Left renal pelvis (tissue), 4 donors: ENCODE measurements around the gene SLC25A29. TPM values are rescaled to one million over a fixed set of nuclear protein-coding genes. Genes with fewer than 3 reads are reported as not detected.
"Not testable (repeated sequence)": the region's sequence is repeated elsewhere in the genome, so short reads cannot be mapped to it uniquely, and the experiment has no call there.

Experiments
- DNase-seq, 4 donors: peaks; one replicate each; pipeline ENCODE4 v3.0.0-alpha.2; 2013; ENCODE audit warnings: low read depth in 4 of 4, low spot score in 3 of 4
- polyA plus RNA-seq, 4 donors: library from polyadenylated mRNA; unstranded; fragments of 120-200 nt; gene quantifications; one replicate each; pipeline ENCODE4 v1.2.1, GENCODE V29; 2013; ENCODE audit not compliant: insufficient read length in 4 of 4

SLC25A29 gene
- polyA plus RNA-seq, 4 donors: 31.4 to 95.1 (median 45.7) TPM

DNA sequence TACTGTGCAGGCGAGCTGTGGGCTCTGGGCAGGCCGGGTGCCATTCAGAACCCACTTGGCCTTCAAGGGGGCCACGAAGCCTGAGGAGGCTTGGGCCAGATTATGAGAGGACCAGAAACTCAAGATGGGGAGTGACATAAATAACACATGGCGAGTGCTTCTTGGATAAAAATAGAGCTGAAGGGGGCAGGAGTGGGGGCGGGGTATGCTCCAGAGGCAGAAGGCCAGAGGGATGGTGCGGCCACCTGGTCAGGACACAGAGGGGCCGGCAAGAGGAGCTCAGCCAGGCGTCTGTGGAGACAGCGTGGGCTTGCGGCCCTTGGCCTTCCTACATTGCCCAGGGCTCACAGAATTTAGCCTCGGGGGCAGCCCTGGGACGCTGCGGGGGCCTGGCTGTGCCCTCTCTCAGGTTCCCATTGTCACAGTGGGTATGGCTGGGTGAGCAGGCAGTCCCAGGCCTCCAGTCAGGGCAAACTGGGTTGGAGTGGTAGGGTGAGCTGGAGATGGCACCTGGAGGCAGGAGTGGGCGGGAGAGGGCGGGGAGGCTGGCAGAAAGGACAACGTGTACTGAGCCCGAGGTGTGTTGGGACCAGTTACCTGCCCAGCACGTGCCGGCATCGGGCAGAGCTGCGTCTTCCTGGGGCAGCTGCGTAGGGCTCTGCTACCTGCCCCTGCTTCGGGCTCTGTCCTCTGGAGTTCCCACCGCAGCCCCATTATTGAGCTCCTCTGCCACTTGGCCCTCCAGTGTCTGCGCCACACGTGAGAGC is 7.4 kb upstream of the SLC25A29 start:
- no peak for DNase-seq

DNA sequence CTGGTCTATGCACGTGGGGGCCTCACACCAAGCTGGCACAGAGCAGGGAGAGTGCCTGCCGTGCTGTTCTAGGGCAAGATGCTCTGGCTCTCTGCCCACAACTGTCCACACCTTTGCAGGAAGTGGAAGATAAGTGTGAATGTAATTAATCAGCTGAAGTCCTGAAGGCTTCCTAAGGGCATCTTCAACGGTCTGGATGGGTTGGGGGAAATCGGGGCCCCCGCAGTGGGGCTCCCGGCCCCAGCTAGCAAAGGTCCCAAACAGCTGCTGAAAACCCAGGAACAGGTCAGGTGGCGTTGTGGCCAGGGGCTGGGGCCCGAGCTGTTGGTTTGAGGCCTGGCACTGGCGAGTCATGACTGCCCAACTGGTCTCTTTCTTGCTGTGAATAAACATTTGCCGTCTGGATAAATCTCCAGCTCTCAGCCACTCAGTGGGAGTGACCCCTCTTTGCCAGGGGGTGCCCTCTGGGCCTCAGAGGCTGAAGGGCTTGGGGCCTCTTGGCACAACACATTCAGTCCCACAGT is 6.7 kb upstream of the SLC25A29 start:
- no peak for DNase-seq

DNA sequence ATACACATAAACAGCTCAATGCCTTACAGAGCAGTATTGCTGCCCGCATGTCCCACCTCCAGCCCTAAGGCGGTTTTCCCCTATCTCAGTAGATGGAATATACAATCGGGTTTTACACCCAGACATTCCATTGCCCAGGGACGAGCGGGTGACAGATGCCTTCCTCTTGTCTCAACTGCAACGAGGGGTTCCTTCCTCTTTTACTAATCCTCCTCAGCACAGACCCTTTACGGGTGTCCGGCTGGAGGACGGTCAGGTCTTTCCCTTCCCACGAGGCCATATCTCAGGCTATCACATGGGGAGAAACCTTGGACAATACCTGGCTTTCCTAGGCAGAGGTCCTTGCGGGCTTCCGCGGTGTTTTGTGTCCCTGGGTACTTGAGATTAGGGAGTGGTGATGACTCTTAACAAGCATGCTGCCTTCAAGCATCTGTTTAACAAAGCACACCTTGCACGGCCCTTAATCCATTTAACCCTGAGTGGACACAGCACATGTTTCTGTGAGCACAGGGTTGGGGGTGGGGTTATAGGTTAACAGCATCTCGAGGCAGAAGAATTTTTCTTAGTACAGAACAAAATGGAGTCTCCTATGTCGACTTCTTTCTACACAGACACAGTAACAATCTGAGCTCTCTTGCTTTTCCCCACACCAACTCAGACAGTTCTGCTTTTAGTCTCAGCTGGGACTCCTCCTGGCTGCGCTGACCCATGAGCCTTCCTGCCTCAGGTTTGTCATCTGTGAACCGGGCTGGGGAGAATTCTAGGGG is 6.0 kb upstream of the SLC25A29 start:
- DNase-seq: not testable (repeated sequence)

DNA sequence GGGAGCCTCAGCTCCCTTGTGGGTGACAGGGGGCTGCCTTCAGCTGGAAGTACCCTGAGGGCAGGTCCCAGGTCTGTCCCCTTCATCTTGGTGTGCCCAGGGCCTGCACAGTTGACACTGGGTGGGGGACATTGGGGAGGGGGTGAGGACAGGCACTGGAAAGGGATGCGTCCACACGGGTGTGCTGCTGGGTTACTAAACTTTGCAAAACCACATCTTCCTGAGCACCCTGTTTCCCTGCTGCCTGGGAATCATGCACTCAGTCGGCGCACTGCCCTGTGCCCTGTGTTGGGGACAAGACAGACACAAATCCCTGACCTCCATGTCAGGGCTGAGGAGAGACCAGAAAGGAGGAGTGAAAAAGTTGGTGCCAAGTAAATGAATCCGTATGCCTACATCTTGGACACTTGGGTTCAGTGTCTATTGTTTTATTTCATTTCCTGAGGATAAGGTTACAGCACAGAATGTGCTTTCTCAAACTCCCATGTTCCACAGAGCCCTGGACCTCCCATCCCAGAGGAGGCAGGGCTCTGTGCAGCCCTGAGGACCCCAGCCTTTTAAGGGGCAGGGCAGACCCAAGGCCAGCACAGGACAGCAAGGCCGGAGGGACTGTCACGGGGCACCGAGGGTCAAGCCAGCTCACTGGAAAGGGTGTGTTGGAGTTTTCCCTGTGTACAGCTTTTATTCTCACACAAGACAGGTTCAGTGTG is 2.9 kb upstream of the SLC25A29 start:
- no peak for DNase-seq

DNA sequence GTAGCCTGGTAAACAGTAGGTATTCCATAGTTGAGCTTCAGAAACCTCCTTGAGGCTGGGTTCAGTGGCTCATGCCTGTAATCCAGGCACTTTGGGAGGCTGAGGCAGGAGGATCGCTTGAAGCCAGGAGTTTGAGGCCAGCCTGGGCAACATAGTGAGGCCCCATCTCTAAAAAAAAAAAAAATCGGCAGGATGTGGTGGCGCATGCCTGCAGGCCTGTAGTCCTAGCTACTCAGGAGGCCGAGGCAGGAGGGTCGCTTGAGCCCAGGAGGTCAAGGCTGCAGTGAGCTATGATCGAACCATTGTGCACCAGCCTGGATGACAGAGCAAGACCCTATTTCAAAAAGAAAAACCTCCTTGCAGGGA is 2.2 kb upstream of the SLC25A29 start:
- DNase-seq: not testable (repeated sequence)

DNA sequence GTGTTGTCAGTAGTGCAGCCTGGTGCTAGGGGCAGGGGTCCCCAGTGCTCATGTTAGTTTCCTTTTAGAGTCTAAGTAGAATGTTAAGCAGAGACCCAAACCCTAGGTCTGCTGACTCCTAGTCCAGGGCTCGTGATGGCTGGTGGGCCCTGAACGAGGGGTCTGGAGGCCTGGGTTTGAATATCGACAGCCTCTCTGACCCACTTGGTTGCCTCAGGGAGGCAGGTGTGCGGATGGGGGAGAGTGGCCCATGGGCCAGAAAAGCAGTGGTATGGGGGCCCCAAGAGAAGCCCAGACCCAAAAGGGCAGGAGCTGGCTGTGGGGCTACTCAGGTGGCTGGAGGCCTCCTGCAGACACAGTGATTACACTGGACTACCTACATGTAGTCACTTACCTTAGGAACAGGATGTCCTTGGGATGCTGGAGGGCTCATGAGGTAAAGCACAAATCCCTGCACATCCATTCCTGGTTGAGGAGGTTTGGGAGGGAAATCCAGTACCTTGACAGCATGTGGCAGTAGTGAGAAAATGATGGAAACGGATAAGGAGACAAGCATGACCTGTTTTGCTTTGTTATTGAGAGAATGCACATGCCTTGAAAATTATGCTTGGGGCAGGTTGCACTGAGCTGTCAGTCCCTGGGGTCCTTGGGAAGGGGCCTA is 1.7 kb upstream of the SLC25A29 start:
- DNase-seq: no peak

DNA sequence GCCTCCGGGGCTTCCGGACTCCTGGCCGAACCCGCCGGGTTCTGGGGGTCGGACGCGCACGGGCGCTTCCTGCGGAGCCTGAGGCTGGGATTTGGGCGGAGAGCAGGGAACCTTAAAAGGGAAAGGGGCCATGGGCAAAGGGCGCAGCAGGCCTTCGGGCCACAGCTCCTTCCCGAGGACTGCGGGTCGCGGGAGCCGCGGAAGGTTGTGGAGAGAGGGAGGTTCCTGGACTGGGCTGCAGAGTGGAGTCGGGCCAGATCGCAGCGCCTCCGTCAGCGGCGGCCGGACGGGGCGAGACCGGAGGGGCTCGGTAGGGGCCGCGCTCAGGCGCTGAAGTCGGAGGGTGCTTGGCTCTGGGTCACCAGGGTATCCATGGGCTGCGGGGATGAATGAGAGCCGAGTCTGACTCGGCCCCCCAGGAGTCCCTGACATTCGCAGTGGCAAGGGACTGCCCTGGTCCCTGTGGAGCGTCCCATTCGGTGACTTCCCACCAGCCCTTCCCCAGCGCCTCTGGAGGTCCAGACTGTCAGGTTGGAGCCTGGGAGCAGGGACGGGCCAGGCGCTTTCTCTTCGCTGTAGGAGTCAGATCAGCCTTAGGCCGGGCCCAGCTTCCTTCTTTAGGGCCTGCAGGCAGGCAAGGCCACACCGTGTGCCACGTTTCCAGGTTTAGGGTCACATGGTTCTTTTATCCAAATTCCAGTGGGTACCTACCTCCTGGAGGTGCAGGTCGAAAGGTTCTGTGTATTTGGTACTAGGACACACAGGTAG is 938 bp upstream of the SLC25A29 start:
- no peak for DNase-seq

DNA sequence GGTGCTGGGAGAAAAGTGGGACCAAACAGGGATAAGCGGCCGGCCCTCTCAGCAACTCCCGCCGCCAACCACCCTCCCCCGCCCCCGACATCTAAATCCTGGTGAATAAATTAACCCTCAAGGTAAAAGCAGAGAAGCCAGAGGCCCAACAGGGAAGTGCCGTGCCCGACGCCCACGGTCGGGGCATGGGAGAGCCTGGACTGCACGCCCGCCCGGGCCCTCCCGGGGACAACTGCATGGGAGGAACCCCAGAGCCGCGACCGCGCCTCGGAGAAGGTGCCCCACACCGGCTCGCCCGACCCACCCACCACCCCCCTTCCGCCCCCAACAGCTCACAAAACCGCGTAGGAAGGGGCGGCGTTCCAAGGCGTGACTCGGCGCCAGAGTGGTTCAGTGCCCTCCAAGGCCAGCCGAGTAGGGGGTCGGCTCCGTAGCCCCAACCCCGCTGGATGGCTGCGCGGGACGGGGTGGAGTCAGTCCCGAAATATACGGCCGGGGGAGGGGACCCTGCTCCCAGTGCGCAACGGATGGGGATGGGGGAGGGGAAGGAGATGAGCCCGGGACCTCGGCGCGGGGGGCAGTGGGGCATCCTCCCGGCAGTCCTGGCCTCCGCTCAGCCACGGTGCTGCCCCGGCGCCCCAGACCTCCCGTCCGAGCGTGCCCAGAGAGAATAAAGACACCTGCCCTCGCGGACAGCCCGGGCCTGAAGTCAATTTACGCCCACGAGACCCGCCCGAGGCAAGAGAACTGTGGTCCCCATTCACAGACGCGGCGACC is 732 bp downstream of the SLC25A29 start:
- no peak for DNase-seq

DNA sequence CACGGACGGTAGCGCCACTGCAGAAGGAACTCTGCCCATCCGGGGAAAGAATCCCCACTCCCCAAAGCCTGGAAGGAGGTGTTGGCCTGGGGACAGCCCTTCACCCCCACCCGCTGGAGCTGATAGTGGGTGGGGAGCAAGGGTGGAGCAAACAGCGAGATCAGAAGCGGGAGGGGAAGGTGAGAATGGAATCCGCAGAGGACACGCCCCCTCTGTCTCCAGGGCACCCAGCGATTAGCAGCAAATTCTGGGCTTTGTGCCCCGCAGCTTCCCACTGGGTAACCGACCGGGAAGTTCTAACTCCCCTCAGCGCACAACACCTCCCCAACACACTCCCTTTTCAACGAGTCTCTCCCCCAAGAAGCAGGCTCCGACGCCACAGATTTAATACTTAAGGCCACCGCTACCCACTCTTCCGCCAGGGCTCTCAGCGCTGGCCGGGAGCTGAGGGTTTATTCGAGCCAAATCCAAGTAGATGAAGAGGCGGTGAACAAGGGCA is 1.4 kb downstream of the SLC25A29 start:
- no peak for DNase-seq

DNA sequence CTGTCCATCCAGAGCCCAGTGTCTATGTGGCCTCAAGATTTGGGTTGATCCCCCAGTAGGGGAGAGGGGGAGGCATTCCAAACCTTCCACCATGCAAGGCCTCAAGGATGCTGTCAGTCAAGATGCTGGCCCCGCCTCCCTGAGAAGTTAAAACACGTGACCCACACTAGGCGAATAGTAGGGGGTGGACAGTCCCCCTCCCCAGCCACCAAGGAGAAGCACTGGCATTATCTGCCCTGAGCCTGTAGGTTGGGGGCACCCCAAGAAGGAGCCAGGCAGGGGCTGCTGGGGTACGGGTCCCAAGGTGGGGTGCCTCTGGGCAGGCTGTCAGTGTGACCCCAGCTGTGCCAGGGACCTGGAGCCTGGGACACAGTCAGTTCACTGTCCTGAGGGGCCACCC is 2.3 kb downstream of the SLC25A29 start:
- no peak for DNase-seq

DNA sequence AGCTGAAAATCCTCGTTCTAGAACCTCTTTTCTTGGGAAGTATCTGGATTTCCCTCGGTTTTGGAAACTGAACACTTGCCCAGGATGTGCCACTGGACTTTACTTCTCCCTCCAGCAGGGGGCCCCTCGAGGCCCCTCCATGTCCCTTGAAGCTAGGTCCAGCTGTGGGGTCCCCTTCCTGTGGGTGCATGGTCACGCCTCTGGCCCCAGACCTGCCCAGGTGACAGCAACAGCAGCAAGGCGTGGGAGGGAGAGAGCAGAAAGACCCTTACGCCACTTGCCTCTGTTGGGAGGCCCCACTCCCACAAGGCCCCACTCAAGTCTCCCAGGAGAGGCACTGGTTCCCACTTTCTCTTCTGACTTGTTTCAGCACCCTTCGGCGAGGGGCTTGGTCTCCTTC is 3.1 kb downstream of the SLC25A29 start:
- no peak for DNase-seq

DNA sequence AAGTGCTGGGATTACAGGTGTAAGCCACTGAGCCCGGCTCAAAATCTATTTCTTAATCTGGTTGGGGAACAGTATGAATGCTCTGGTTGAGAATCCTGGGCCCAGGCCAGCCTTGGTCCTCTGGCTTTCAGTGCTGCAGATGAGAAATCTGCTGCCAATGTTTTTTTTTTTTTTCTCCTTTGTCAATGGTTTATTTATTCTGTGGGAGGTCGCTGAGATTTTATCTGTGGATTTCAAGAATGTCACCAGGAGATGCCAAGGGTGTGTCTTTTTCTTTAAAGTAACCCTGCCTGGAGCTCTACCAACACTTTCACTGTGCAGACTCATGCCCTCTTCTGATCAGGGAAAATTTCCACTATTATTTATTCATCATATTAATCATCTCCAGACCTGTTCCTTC is 3.6 kb downstream of the SLC25A29 start:
- DNase-seq: no peak

DNA sequence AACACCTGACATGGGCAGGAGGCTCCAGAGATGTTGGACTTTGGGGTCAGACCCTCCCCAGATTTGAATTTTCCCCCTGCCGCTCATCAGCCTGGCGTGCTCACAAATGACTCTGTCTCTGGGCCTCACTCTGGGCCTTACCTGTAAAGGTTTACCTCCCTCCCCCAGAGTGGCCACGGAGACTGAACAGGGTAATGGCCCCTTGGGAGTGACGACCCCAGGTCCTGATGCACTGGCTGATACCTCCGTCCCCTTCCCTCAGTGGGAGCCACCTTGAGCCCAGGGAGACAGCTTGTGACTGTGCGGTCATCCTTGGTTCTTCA is 7.0 kb downstream of the SLC25A29 start:
- DNase-seq: no peak

DNA sequence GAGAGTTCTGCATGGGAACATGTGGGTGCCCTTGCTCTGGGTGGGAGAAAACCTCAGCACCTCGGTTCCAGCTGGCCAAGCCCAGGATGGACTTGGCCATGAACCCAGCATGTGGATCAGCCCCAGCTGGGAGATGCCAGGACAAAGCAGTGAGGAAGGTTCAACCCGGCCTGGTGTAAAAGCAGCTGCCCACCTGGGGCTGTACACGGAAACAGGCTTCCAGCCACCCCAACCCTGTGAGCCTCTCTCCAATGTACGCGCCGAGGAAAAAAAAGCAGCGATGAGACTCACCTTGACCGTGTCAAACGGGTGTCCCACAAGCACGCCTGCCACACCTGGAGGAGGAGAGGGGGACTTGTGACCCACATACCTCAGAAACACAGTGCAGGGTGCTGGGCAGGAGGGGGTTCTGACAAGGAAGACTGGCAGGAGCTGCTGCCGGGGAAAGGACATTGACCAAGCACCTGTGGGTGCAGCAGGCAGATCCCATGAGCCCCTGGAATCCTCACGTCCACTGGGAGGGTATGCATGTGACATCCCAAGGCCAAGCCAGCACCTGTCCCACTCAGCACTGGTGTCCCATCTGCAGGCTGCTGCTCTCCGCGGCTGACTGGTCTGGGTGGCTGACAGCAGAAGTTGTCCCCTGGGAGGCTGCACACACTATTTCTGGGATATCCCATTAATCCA is 7.5 kb downstream of the SLC25A29 start:
- no peak for DNase-seq

DNA sequence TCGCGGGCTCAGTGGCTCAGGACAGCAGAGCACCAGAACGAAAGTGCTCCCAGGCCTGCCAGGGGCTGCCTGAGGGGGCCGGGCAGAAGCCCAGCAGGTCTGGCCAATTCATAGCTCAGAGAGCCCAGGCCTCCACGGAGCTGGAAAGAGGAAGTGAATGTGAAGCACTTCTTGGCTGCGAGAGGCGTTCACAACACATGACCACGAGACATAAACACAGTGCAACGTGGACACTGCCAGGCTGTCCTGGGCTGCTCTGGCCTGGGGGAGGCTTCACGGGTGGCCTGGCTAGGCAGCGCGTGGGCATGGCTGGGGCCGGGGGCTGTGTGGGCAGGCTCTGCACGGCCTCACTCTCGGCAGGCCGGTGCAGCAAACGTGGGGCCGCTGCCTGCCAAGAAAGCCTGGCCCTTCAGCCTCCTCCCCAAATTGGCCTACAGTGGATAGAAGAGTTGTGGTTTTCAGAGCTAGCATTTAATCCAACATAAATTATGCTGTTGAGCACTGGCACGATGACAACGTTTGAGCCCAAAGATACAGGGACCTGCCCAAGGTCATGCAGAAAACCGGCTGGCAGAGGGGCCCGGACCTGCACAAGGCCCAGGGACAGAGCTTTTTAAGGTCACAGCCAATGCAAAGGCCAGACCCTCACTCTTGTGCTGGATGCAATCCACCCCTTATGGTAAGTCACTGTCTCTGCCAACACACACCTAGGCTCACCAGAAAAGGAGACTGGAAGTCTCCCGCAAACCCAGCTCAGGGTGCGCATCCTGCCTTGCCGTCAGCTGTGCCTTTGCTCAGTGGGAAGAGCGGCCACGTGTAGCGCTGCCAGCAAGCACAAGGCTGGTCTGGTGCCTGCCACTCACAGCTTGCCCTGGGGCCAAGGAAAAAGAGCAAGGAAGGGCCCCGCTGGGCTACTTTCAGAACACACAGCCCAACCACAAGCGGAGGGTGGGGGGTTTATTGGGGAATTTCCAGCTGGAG is 8.6 kb downstream of the SLC25A29 start:
- DNase-seq: no peak

DNA sequence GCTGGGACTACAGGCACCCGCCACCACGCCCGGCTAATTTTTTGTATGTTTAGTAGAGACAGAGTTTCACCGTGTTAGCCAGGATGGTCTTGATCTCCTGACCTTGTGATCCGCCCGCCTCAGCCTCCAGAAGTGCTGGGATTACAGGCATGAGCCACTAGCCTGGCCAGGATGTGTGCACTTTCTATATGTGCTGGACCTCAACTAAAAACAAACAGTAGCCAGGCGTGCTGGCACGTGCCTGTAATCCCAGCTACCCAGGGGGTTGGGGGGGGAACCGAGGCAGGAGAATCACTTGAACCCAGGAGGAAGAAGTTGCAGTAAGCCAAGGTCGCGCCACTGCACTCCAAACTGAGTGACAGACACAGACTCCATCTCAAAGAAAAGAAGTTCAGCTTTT is 9.5 kb downstream of the SLC25A29 start:
- DNase-seq: not testable (repeated sequence)

DNA sequence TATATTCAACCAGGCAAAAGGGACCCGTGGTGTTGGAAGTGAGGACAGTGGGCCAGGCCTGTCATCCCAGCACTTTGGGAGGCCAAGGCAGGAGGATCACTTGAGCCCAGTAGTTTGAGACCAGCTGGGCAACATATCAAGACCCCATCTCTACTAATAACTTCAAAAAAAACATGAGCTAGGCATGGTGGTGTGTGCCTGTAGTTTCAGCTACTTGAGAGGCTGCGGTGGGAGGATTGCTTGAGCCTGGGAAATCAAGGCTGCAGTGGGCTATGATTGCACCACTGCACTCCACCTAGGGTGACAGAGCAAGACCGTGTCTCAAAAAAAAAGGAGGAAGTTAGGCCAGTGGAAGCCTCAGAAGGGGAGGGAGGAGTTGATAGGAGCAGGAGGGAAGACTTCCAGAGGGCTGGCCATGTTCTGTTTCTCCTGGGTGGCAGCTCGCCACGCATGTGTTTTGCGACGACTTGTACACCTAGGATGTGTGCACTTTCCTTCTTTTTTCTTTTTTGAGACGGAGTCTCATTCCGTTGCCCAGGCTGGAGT is 10.1 kb downstream of the SLC25A29 start:
- no peak for DNase-seq
